Mesenchymal stem cell (in vitro differentiated cells and primary cell): ENCODE results near the gene TNIP1.

Experiments used
- DNase-seq: peaks from one replicate; pipeline ENCODE4 v3.0.0-alpha.2; 2013
- H2AFZ ChIP-seq: one replicate; pipeline ENCODE4 v1.6.1; 2013; ENCODE audit warnings: low read depth, mild to moderate bottlenecking, control low read depth, inconsistent platforms, low read length, moderate library complexity
- H2AK5ac ChIP-seq: 2 replicates; pipeline ENCODE4 v1.6.1; 2013; ENCODE audit warnings: low read length, moderate library complexity, mild to moderate bottlenecking, inconsistent platforms; ENCODE audit not compliant: severe bottlenecking
- H2BK120ac ChIP-seq: one replicate; pipeline ENCODE4 v1.6.1; 2013; ENCODE audit warnings: low read depth, mild to moderate bottlenecking, inconsistent platforms, low read length, moderate library complexity
- H2BK12ac ChIP-seq, 2 experiments: one replicate each; pipeline ENCODE4 v1.6.1; 2013; ENCODE audit warnings: inconsistent platforms in 2 of 2, low read length in 2 of 2, mild to moderate bottlenecking in 2 of 2, moderate library complexity in 2 of 2, control low read depth in 1 of 2
- H2BK15ac ChIP-seq: one replicate; pipeline ENCODE4 v1.6.1; 2013; ENCODE audit warnings: mild to moderate bottlenecking, low read depth, inconsistent platforms; ENCODE audit not compliant: poor library complexity, severe bottlenecking
- H2BK5ac ChIP-seq: 2 replicates; pipeline ENCODE4 v1.6.1; 2013; ENCODE audit warnings: low read depth, mild to moderate bottlenecking, low read length, control low read depth, inconsistent platforms; ENCODE audit not compliant: poor library complexity, severe bottlenecking
- H3K14ac ChIP-seq, 2 experiments: one replicate each; pipeline ENCODE4 v1.6.1; 2013; ENCODE audit warnings: inconsistent platforms in 2 of 2, low read length in 2 of 2, control low read depth in 1 of 2, mild to moderate bottlenecking in 1 of 2, moderate library complexity in 1 of 2
- H3K18ac ChIP-seq, 2 experiments: one replicate each; pipeline ENCODE4 v1.6.1; 2013; ENCODE audit warnings: inconsistent platforms in 2 of 2, low read length in 2 of 2, control low read depth in 1 of 2, low read depth in 1 of 2, mild to moderate bottlenecking in 1 of 2
- H3K23ac ChIP-seq, 2 experiments: one replicate each; pipeline ENCODE4 v1.6.1; 2013; ENCODE audit warnings: inconsistent platforms in 2 of 2, low read length in 2 of 2, mild to moderate bottlenecking in 2 of 2, moderate library complexity in 2 of 2, control low read depth in 1 of 2
- H3K27ac ChIP-seq: 2 replicates; pipeline ENCODE4 v1.5.1; 2013; ENCODE audit warnings: mild to moderate bottlenecking, moderate library complexity, low read length, control low read depth, inconsistent platforms; ENCODE audit not compliant: poor library complexity, severe bottlenecking
- H3K27me3 ChIP-seq, 2 experiments: 2 replicates each; pipeline versions ENCODE4 v1.6.1 to v1.7.0; 2013; ENCODE audit warnings: low read length in 2 of 2, mild to moderate bottlenecking in 2 of 2, moderate library complexity in 2 of 2, control low read depth in 1 of 2, inconsistent platforms in 1 of 2; ENCODE audit not compliant: control insufficient read depth in 1 of 2, insufficient read depth in 1 of 2
- H3K36me3 ChIP-seq, 2 experiments: 2 replicates each; pipeline versions ENCODE4 v1.6.1 to v1.7.0; 2013; ENCODE audit warnings: low read length in 2 of 2, control low read depth in 1 of 2, inconsistent platforms in 1 of 2, low read depth in 1 of 2, mild to moderate bottlenecking in 1 of 2; ENCODE audit not compliant: insufficient read depth in 2 of 2, control insufficient read depth in 1 of 2
- H3K4ac ChIP-seq, 2 experiments: one replicate each; pipeline ENCODE4 v1.6.1; 2013; ENCODE audit warnings: inconsistent platforms in 2 of 2, low read length in 2 of 2, mild to moderate bottlenecking in 2 of 2, moderate library complexity in 2 of 2, control low read depth in 1 of 2, low read depth in 1 of 2
- H3K4me1 ChIP-seq: 2 replicates; pipeline ENCODE4 v1.6.1; 2013; ENCODE audit warnings: low read depth, low read length, control low read depth; ENCODE audit not compliant: control insufficient read depth, insufficient read depth
- H3K4me2 ChIP-seq: 2 replicates; pipeline ENCODE4 v1.6.1; 2013; ENCODE audit warnings: low read length, mild to moderate bottlenecking, inconsistent platforms; ENCODE audit not compliant: poor library complexity, severe bottlenecking
- H3K4me3 ChIP-seq, 2 experiments: 2 replicates each; pipeline versions ENCODE4 v1.5.1 to v1.7.0; 2013; ENCODE audit warnings: low read length in 2 of 2, mild to moderate bottlenecking in 2 of 2, control low read depth in 1 of 2, low read depth in 1 of 2; ENCODE audit not compliant: insufficient read depth in 1 of 2
- H3K79me1 ChIP-seq: replicated peaks from 2 replicates; pipeline ENCODE4 v1.6.1; 2013; ENCODE audit warnings: mild to moderate bottlenecking, control low read depth, low read length, inconsistent platforms; ENCODE audit not compliant: poor library complexity, severe bottlenecking
- H3K9ac ChIP-seq: 2 replicates; pipeline ENCODE4 v1.7.0; 2013; ENCODE audit warnings: mild to moderate bottlenecking, low read length, moderate library complexity
- H3K9me3 ChIP-seq: 2 replicates; pipeline ENCODE4 v1.7.0; 2013; ENCODE audit warnings: mild to moderate bottlenecking, low read length; ENCODE audit not compliant: control insufficient read depth
- H4K8ac ChIP-seq: one replicate; pipeline ENCODE4 v1.6.1; 2013; ENCODE audit warnings: inconsistent platforms, mild to moderate bottlenecking, low read length, moderate library complexity
- H4K91ac ChIP-seq: one replicate; pipeline ENCODE4 v1.6.1; 2013; ENCODE audit warnings: mild to moderate bottlenecking, low read length, inconsistent platforms
- WGBS: methylation state at CpG from one replicate; pipeline ENCODE4 v1.1.7; 2013; ENCODE audit warnings: mixed read lengths; 5-methylcytosine and 5-hydroxymethylcytosine counted together

TNIP1 gene

GRCh38 chr5:151093476-151093889, 12.6 kb upstream of the TNIP1 start:
- peak overlapping the region in 1 of 2 experiments; percentile 99 for H3K4ac ChIP-seq
- peak overlapping the region; percentile 91 to 98 for H3K18ac ChIP-seq

DNA sequence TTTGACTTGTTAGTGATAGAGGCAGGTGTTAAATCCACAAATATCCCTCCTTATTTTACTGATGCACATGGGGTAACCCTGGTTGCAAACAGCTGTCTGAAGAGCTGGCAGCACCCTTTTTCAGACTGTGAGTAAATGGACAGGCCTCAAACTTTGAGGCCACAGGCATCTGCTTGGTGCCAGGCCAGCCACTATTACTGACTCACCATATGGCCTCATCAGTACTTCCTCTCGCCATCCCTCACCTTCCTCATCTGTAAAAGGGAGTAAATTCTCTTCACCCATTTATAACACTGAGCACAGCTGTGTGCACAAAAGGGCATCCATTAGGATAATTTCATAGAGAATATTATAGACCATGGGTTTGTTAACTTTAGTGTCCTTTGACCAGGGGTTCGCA, 11.9 kb upstream of the TNIP1 start:
- Histone ChIP-seq H3K27ac (peak overlapping the region; percentile 90), H3K79me1 (no peaks in the 10 kb centered on the region), H3K4me1 (peaks cover 30% of the 10 kb centered on the region), H3K18ac (no peak overlapping the region), H2BK120ac (peak overlapping the region; percentile 83), H2BK5ac (no peak overlapping the region), H2BK15ac (no peak overlapping the region), H3K27me3 (no peaks in the 10 kb centered on the region), H2AK5ac (no peak overlapping the region), H3K4ac (no peak overlapping the region), H4K8ac (peak overlapping the region; percentile 12), H3K9me3 (no peaks in the 10 kb centered on the region), H3K23ac (no peak overlapping the region), H3K36me3 (peaks cover 0 to 6% of the 10 kb centered on the region in 2 experiments), H3K14ac (no peak overlapping the region), H3K4me3 (peak overlapping the region in 1 of 2 experiments; percentile 45), H2AFZ (no peak overlapping the region), H4K91ac (no peak overlapping the region), H3K9ac (peak overlapping the region; percentile 75), H2BK12ac (peak overlapping the region in 1 of 2 experiments; percentile 97), H3K4me2 (no peak overlapping the region)
- WGBS = 89% methylated on average over 1 of the region's 2 CpGs
- DNase-seq = peak; percentile 88

More at GRCh38 chr5:151093476-151093889, 12.6 kb upstream of the TNIP1 start:
- Histone ChIP-seq H3K14ac (no peak overlapping the region), H2AK5ac (peak overlapping the region; percentile 99), H4K8ac (peak overlapping the region; percentile 85), H4K91ac (peak overlapping the region; percentile 99), H3K9me3 (no peaks in the 10 kb centered on the region), H2BK120ac (no peak overlapping the region), H2BK5ac (peak overlapping the region; percentile 71), H3K9ac (peak overlapping the region; percentile 75), H3K23ac (no peak overlapping the region), H3K79me1 (no peaks in the 10 kb centered on the region), H3K4me1 (peaks cover 30% of the 10 kb centered on the region), H2BK15ac (no peak overlapping the region), H3K27ac (peak overlapping the region; percentile 90), H2BK12ac (peak overlapping the region; percentile 76 to 98), H3K36me3 (peaks cover 6 to 12% of the 10 kb centered on the region in 2 experiments), H3K27me3 (no peaks in the 10 kb centered on the region), H3K4me3 (peak overlapping the region in 1 of 2 experiments; percentile 45), H3K4me2 (no peak overlapping the region), H2AFZ (no peak overlapping the region)
- DNase-seq = peak; percentile 99
- 0% methylated on average over 2 of the region's 2 CpGs for WGBS

DNA sequence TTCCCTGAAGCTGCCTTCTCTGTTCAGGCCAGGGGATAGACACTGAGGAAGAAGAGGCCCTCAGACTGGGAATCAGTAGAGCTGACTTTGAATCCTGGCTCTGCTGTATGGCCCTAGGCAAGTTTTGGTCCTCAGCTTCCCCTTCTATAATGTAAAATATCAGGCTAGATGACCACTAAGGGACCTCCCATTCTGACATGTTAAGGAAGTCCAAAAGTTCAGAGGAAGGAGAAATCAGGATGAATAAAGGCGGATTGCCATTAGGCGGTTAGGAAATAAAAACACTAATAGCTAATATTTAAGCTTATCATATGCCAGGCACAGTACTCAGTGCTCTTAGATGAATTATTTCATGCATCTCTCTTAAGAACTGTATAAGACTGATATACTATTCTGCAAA, 8.9 kb upstream of the TNIP1 start:
- H3K4ac ChIP-seq = no peak overlapping the region
- H2BK12ac ChIP-seq = no peak overlapping the region
- H3K27ac ChIP-seq = no peak overlapping the region
- no peak overlapping the region for H3K18ac ChIP-seq
- H3K27me3 ChIP-seq = no peaks in the 10 kb centered on the region
- no peak overlapping the region for H4K8ac ChIP-seq
- no peak overlapping the region for H2BK120ac ChIP-seq
- peaks cover 34% of the 10 kb centered on the region for H3K4me1 ChIP-seq
- H2AK5ac ChIP-seq = no peak overlapping the region
- no peak overlapping the region for H2BK5ac ChIP-seq
- no peak overlapping the region for H2BK15ac ChIP-seq
- H3K36me3 ChIP-seq = no peaks in the 10 kb centered on the region
- no peak for DNase-seq
- no peak overlapping the region for H2AFZ ChIP-seq
- peaks cover 1% of the 10 kb centered on the region for H3K79me1 ChIP-seq
- H3K4me3 ChIP-seq = no peak overlapping the region
- whole genome bisulfite sequencing = no CpG with 5 or more reads among the region's 2 CpGs
- no peak overlapping the region for H3K4me2 ChIP-seq
- H4K91ac ChIP-seq = no peak overlapping the region
- H3K14ac ChIP-seq = no peak overlapping the region
- no peak overlapping the region for H3K23ac ChIP-seq
- no peaks in the 10 kb centered on the region for H3K9me3 ChIP-seq
- H3K9ac ChIP-seq = no peak overlapping the region

DNA sequence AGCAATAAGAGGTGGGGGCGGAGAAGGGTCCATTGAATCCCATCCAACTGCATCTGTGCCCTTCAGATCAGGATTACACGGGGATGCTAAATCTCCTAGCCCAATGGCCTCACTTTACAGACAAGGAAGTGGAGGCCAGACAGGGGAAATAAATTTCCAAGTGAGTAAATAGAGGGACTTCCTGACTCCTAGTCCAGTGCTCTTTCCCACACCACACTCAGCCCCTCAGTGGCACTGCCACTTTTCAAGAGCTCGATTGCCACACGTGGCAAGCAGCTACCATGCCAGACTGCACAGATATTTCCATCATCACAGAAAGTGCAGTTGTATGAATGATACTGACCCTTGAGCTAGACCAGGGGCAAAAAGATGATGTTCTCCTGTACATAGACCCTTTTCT, 8.2 kb upstream of the TNIP1 start:
- no peak for DNase-seq
- Histone ChIP-seq H3K9ac (no peak overlapping the region), H3K4me2 (no peak overlapping the region), H2BK12ac (peak overlapping the region in 1 of 2 experiments; percentile 69), H4K8ac (no peak overlapping the region), H3K4ac (no peak overlapping the region), H3K9me3 (no peaks in the 10 kb centered on the region), H3K23ac (no peak overlapping the region), H2AK5ac (peak overlapping the region; percentile 64), H3K4me3 (no peak overlapping the region), H3K27me3 (no peaks in the 10 kb centered on the region), H3K14ac (no peak overlapping the region), H3K27ac (no peak overlapping the region), H2BK5ac (no peak overlapping the region), H3K79me1 (peaks cover 1% of the 10 kb centered on the region), H2BK15ac (no peak overlapping the region), H4K91ac (no peak overlapping the region), H3K18ac (no peak overlapping the region), H3K36me3 (no peaks in the 10 kb centered on the region), H2BK120ac (no peak overlapping the region), H2AFZ (no peak overlapping the region), H3K4me1 (peaks cover 27% of the 10 kb centered on the region)
- 100% methylated on average over 3 of the region's 4 CpGs for WGBS
